SU-DHL-6 (cell line): ENCODE measurements around the gene ZNF112.
"Not testable (repeated sequence)": the region's sequence is repeated elsewhere in the genome, so short reads cannot be mapped to it uniquely, and the experiment has no call there.

Experiments used
- H2AFZ ChIP-seq: fragments of 200-600 bp; sonication (generic); 2 replicates; pipeline ENCODE4 v1.6.1; 2014; ENCODE audit warnings: low read depth, mild to moderate bottlenecking, moderate library complexity, mixed read lengths, antibody characterized with exemption, low read length; ENCODE audit not compliant: severe bottlenecking
- H3F3A ChIP-seq: fragments of 200-600 bp; shearing (Covaris generic); 2 replicates; pipeline ENCODE4 v1.6.0; 2016; ENCODE audit warnings: antibody characterized with exemption, mild to moderate bottlenecking; ENCODE audit not compliant: insufficient read depth
- H3K27ac ChIP-seq: fragments of 200-600 bp; sonication (generic); 2 replicates; pipeline ENCODE4 v1.5.1; 2016; ENCODE audit warnings: low read depth, mild to moderate bottlenecking, low read length, moderate library complexity, mixed read lengths
- H3K27me3 ChIP-seq: fragments of 200-600 bp; sonication (generic), shearing (Covaris generic); 2 replicates; pipeline ENCODE4 v1.6.0; 2014; ENCODE audit warnings: mild to moderate bottlenecking, low read length
- H3K36me3 ChIP-seq: fragments of 200-600 bp; sonication (generic); 2 replicates; pipeline ENCODE4 v1.6.1; 2014; ENCODE audit warnings: mild to moderate bottlenecking, low read length, mixed read lengths
- H3K4me2 ChIP-seq: fragments of 300-600, 200-600 bp; shearing (Covaris generic), sonication (generic); 2 replicates; pipeline ENCODE4 v1.6.0; 2014; ENCODE audit warnings: low read length, low read depth, mild to moderate bottlenecking; ENCODE audit not compliant: poor library complexity, severe bottlenecking
- H3K4me3 ChIP-seq: fragments of 200-600 bp; sonication (generic); 2 replicates; pipeline ENCODE4 v1.5.1; 2014; ENCODE audit warnings: antibody characterized with exemption, low read length, mild to moderate bottlenecking, mixed read lengths; ENCODE audit not compliant: insufficient read depth, poor library complexity, severe bottlenecking
- H3K79me2 ChIP-seq: fragments of 200-600 bp; sonication (generic); 2 replicates; pipeline ENCODE4 v1.6.1; 2014; ENCODE audit warnings: mild to moderate bottlenecking, low read length, moderate library complexity; ENCODE audit not compliant: insufficient read depth
- H3K9ac ChIP-seq: fragments of 200-600 bp; sonication (generic); 2 replicates; pipeline ENCODE4 v1.7.0; 2014; ENCODE audit warnings: mild to moderate bottlenecking, low read length
- H3K9me2 ChIP-seq: fragments of 200-600 bp; sonication (generic); replicated peaks from 2 replicates; pipeline ENCODE4 v1.6.1; 2014; ENCODE audit warnings: low read length; ENCODE audit not compliant: insufficient read depth
- H3K9me3 ChIP-seq: fragments of 200-600 bp; sonication (generic); 2 replicates; pipeline ENCODE4 v1.6.1; 2014; ENCODE audit warnings: low read length, mixed read lengths; ENCODE audit not compliant: insufficient read depth
- H4K20me1 ChIP-seq: fragments of 200-600 bp; sonication (generic); 2 replicates; pipeline ENCODE4 v1.6.1; 2014; ENCODE audit warnings: low read depth, mild to moderate bottlenecking, antibody characterized with exemption, low read length, moderate library complexity, mixed read lengths
- CTCF ChIP-seq: fragments of 200-600 bp; sonication (generic); IDR thresholded peaks from one replicate; pipeline ENCODE4 v1.5.1; 2017; ENCODE audit warnings: antibody characterized with exemption, mild to moderate bottlenecking, low read length, moderate library complexity; ENCODE audit not compliant: insufficient read depth, poor library complexity, severe bottlenecking
- EZH2phosphoT487 ChIP-seq: fragments of 200-600 bp; sonication (generic), shearing (Covaris generic); conservative IDR thresholded peaks from 2 replicates; pipeline ENCODE4 v1.6.1; 2018; ENCODE audit warnings: mild to moderate bottlenecking, antibody characterized with exemption, low read length, moderate library complexity, mixed read lengths

ZNF112 gene

GRCh38 chr19:44346556-44346955 is 9.9 kb downstream of the ZNF112 start:
- Histone ChIP-seq H3K27ac (no peak overlapping the region), H3K27me3 (no peaks in the 10 kb centered on the region), H3K4me2 (no peak overlapping the region), H4K20me1 (no peaks in the 10 kb centered on the region), H3K9me2 (no peaks in the 10 kb centered on the region), H3K36me3 (no peaks in the 10 kb centered on the region), H3K9me3 (peaks cover 4% of the 10 kb centered on the region; the same call in 1 of the 2 replicates), H2AFZ (no peak overlapping the region), H3K79me2 (no peaks in the 10 kb centered on the region), H3K4me3 (no peak overlapping the region), H3F3A (no peaks in the 10 kb centered on the region), H3K9ac (no peak overlapping the region)
- TF ChIP-seq CTCF (no peak), EZH2phosphoT487 (no peak)

DNA sequence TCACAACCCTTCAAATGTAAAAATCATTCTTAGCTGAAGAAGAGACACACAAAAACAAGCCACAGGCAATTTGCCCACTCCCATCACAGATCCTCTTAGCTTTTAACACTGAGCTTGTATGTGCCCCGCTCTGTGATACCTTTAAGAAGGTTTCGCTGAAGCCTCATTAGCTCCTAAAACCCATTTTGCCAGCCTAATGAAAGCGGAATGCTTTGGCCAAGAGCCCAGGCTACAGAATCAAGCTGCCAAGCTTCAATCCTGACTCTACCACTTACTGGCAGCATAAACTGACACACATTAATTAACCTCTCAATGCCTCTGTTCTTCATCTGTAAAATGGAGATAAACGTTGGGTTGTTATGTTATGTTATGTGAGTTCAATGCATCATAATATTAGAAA is 10.5 kb downstream of the ZNF112 start:
- Histone ChIP-seq H3K9ac (no peak overlapping the region), H3K9me2 (no peaks in the 10 kb centered on the region), H3K27me3 (no peaks in the 10 kb centered on the region), H3K4me3 (no peak overlapping the region), H3F3A (no peaks in the 10 kb centered on the region), H2AFZ (no peak overlapping the region), H3K9me3 (peaks cover 4% of the 10 kb centered on the region; the same call in 1 of the 2 replicates), H3K4me2 (no peak overlapping the region), H3K27ac (no peak overlapping the region), H3K79me2 (no peaks in the 10 kb centered on the region), H3K36me3 (no peaks in the 10 kb centered on the region), H4K20me1 (no peaks in the 10 kb centered on the region)
- TF ChIP-seq CTCF: no peak

GRCh38 chr19:44344255-44344654 is 12.2 kb downstream of the ZNF112 start:
- H3K79me2 ChIP-seq: no peaks in the 10 kb centered on the region
- H3K9ac ChIP-seq: no peak overlapping the region
- no peak for TF ChIP-seq EZH2phosphoT487
- no peak for TF ChIP-seq CTCF
- peaks cover 4% of the 10 kb centered on the region; the same call in 1 of the 2 replicates for H3K9me3 ChIP-seq
- H3K27ac ChIP-seq: no peak overlapping the region
- H4K20me1 ChIP-seq: no peaks in the 10 kb centered on the region
- H2AFZ ChIP-seq: no peak overlapping the region
- no peaks in the 10 kb centered on the region for H3F3A ChIP-seq
- H3K4me3 ChIP-seq: no peak overlapping the region
- no peaks in the 10 kb centered on the region for H3K27me3 ChIP-seq
- H3K4me2 ChIP-seq: no peak overlapping the region
- H3K9me2 ChIP-seq: no peaks in the 10 kb centered on the region
- H3K36me3 ChIP-seq: no peaks in the 10 kb centered on the region

DNA sequence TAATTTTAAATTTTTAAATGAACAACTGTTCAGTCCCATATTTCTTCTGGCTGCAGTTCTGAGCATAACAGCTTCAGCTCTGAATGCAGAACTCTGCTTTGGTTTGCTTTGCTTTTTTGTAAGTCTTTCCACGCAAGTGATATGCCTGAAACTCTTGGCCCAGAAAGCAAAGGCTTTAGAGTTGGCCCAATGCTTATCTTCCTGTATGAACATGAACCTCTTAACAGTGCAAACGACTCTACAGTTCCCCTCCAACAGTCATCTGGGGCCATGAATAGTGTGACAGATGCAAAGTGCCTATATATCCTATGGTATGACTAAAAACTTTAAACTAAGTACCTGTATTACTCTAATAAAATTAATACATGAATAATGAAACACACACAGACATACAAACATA is 14.7 kb downstream of the ZNF112 start:
- H4K20me1 ChIP-seq: no peaks in the 10 kb centered on the region
- no peaks in the 10 kb centered on the region for H3K36me3 ChIP-seq
- no peak overlapping the region for H3K27ac ChIP-seq
- H2AFZ ChIP-seq: no peak overlapping the region
- H3K4me2 ChIP-seq: no peak overlapping the region
- TF ChIP-seq CTCF (no peak), EZH2phosphoT487 (no peak)
- no peaks in the 10 kb centered on the region for H3F3A ChIP-seq
- no peaks in the 10 kb centered on the region for H3K79me2 ChIP-seq
- no peak overlapping the region for H3K4me3 ChIP-seq
- H3K9ac ChIP-seq: no peak overlapping the region
- H3K9me2 ChIP-seq: no peaks in the 10 kb centered on the region
- H3K9me3 ChIP-seq: no peaks in the 10 kb centered on the region; the same call in 1 of the 2 replicates
- H3K27me3 ChIP-seq: no peaks in the 10 kb centered on the region

GRCh38 chr19:44334639-44335038 is 21.8 kb downstream of the ZNF112 start:
- not testable (repeated sequence) for H3K9ac ChIP-seq, H3K4me2 ChIP-seq, H3K4me3 ChIP-seq, H2AFZ ChIP-seq, H3K79me2 ChIP-seq, H3K9me2 ChIP-seq, H3K27ac ChIP-seq, H3F3A ChIP-seq, H3K27me3 ChIP-seq, H3K36me3 ChIP-seq, H4K20me1 ChIP-seq
- H3K9me3 ChIP-seq: peaks cover 25% of the 10 kb centered on the region; the same call in 1 of the 2 replicates
